ENCODE data around the gene LRRC2.

- TF ChIP-seq POLR2A (IDR thresholded peaks at IDR 0.05) = no peak
- TF ChIP-seq CTCF (IDR thresholded peaks at IDR 0.05) = no peak
Observed at GRCh38 chr3:46535746-46536145, 30.4 kb downstream of the LRRC2 start.

Data from adrenal gland (tissue), 5 donors.